ENCODE measurements around the gene TBC1D16. TPM values are rescaled to one million over a fixed set of nuclear protein-coding genes. Genes with fewer than 3 reads are reported as not detected.

The TBC1D16 gene
- total and polyA plus RNA-seq, 5 donors from 2014 or later: 0.06 to 0.72 (median 0.13) TPM

- Mint-ChIP-seq H3K36me3 (no peaks in the 10 kb centered on the region), H3K4me3 (peak overlapping the region in 1 of 4 donors; percentile 54), H3K27ac (peak overlapping the region in 1 of 3 donors; percentile 60), H3K9me3 (no peaks in the 10 kb centered on the region), H3K27me3 (peaks cover 1% of the 10 kb centered on the region), H3K4me1 (peaks cover 0 to 4% (median 0%) of the 10 kb centered on the region in 4 donors)
- DNase-seq: peak in 1 of 3 donors; percentile 73
- no peaks in the 10 kb centered on the region for H3K27me3 ChIP-seq (ENCODE audit: control insufficient read depth, insufficient read depth, low read length)
- H3K27ac ChIP-seq (ENCODE audit: insufficient read depth, low read length, poor library complexity, severe bottlenecking): no peak overlapping the region
- no peaks in the 10 kb centered on the region for H3K36me3 ChIP-seq (ENCODE audit: control insufficient read depth, insufficient read depth, low read length)
- no peak overlapping the region for H3K4me3 ChIP-seq (ENCODE audit: low read depth, low read length)
- H3K4me1 ChIP-seq (ENCODE audit: control insufficient read depth, insufficient read depth, low read length, poor library complexity, severe bottlenecking): no peaks in the 10 kb centered on the region
- no peaks in the 10 kb centered on the region for H3K9me3 ChIP-seq (ENCODE audit: control insufficient read depth in 2 of 2, low read length in 2 of 2)
- ATAC-seq (ENCODE audit: low read depth in 2 of 2): peak in 1 of 2 donors; percentile 43
Measured at GRCh38 chr17:79921411-79922115, 114.1 kb downstream of the TBC1D16 start.

GRCh38 chr17:79920751-79921410 lies 114.8 kb downstream of the TBC1D16 start:
- Mint-ChIP-seq H3K27me3 (peaks cover 4% of the 10 kb centered on the region), H3K36me3 (no peaks in the 10 kb centered on the region), H3K9me3 (no peaks in the 10 kb centered on the region), H3K4me3 (no peak overlapping the region), H3K27ac (no peak overlapping the region), H3K4me1 (peaks cover 0 to 4% (median 0%) of the 10 kb centered on the region in 4 donors)
- no peaks in the 10 kb centered on the region for H3K27me3 ChIP-seq (ENCODE audit: control insufficient read depth, insufficient read depth, low read length)
- H3K4me1 ChIP-seq (ENCODE audit: control insufficient read depth, insufficient read depth, low read length, poor library complexity, severe bottlenecking): no peaks in the 10 kb centered on the region
- no peak overlapping the region for H3K4me3 ChIP-seq (ENCODE audit: low read depth, low read length)
- H3K36me3 ChIP-seq (ENCODE audit: control insufficient read depth, insufficient read depth, low read length): no peaks in the 10 kb centered on the region
- no peak for ATAC-seq (ENCODE audit: low read depth in 2 of 2)
- no peaks in the 10 kb centered on the region for H3K9me3 ChIP-seq (ENCODE audit: control insufficient read depth in 2 of 2, low read length in 2 of 2)
- no peak for DNase-seq
- H3K27ac ChIP-seq (ENCODE audit: insufficient read depth, low read length, poor library complexity, severe bottlenecking): no peak overlapping the region

- Histone ChIP-seq H3K4me1 (ENCODE audit: control insufficient read depth, insufficient read depth, low read length, poor library complexity, severe bottlenecking) (no peaks in the 10 kb centered on the region), H3K4me3 (ENCODE audit: low read depth, low read length) (no peak overlapping the region), H3K9me3 (ENCODE audit: control insufficient read depth in 2 of 2, low read length in 2 of 2) (no peaks in the 10 kb centered on the region), H3K27ac (ENCODE audit: insufficient read depth, low read length, poor library complexity, severe bottlenecking) (no peak overlapping the region), H3K27me3 (ENCODE audit: control insufficient read depth, insufficient read depth, low read length) (no peaks in the 10 kb centered on the region), H3K36me3 (ENCODE audit: control insufficient read depth, insufficient read depth, low read length) (no peaks in the 10 kb centered on the region)
- peaks cover 4% of the 10 kb centered on the region for H3K27me3 Mint-ChIP-seq
- peak overlapping the region in 1 of 3 donors; percentile 12 for H3K27ac Mint-ChIP-seq
- peaks cover 0 to 4% (median 0%) of the 10 kb centered on the region in 4 donors for H3K4me1 Mint-ChIP-seq
- no peak for ATAC-seq (ENCODE audit: low read depth in 2 of 2)
- H3K36me3 Mint-ChIP-seq: no peaks in the 10 kb centered on the region
- no peak overlapping the region for H3K4me3 Mint-ChIP-seq
- no peaks in the 10 kb centered on the region for H3K9me3 Mint-ChIP-seq
- DNase-seq: no peak
Measured at GRCh38 chr17:79919862-79920720, 115.6 kb downstream of the TBC1D16 start.

- Mint-ChIP-seq H3K4me3 (no peak overlapping the region), H3K36me3 (no peaks in the 10 kb centered on the region), H3K27me3 (peaks cover 4% of the 10 kb centered on the region), H3K9me3 (no peaks in the 10 kb centered on the region), H3K27ac (no peak overlapping the region), H3K4me1 (peaks cover 0 to 4% (median 0%) of the 10 kb centered on the region in 4 donors)
- H3K36me3 ChIP-seq (ENCODE audit: control insufficient read depth, insufficient read depth, low read length): no peaks in the 10 kb centered on the region
- DNase-seq (no peak), ATAC-seq (ENCODE audit: low read depth in 2 of 2) (no peak)
- no peak overlapping the region for H3K4me3 ChIP-seq (ENCODE audit: low read depth, low read length)
- no peaks in the 10 kb centered on the region for H3K4me1 ChIP-seq (ENCODE audit: control insufficient read depth, insufficient read depth, low read length, poor library complexity, severe bottlenecking)
- no peaks in the 10 kb centered on the region for H3K27me3 ChIP-seq (ENCODE audit: control insufficient read depth, insufficient read depth, low read length)
- no peak overlapping the region for H3K27ac ChIP-seq (ENCODE audit: insufficient read depth, low read length, poor library complexity, severe bottlenecking)
- H3K9me3 ChIP-seq (ENCODE audit: control insufficient read depth in 2 of 2, low read length in 2 of 2): no peaks in the 10 kb centered on the region
Measured at GRCh38 chr17:79919164-79919585, 116.5 kb downstream of the TBC1D16 start.

GRCh38 chr17:79918581-79919163 lies 117.0 kb downstream of the TBC1D16 start:
- DNase-seq (no peak), ATAC-seq (ENCODE audit: low read depth in 2 of 2) (no peak)
- H3K36me3 ChIP-seq (ENCODE audit: control insufficient read depth, insufficient read depth, low read length): no peaks in the 10 kb centered on the region
- Mint-ChIP-seq H3K27ac (no peak overlapping the region), H3K9me3 (no peaks in the 10 kb centered on the region), H3K36me3 (no peaks in the 10 kb centered on the region), H3K4me3 (no peak overlapping the region), H3K4me1 (peaks cover 0 to 4% (median 0%) of the 10 kb centered on the region in 4 donors), H3K27me3 (peaks cover 4% of the 10 kb centered on the region)
- no peaks in the 10 kb centered on the region for H3K27me3 ChIP-seq (ENCODE audit: control insufficient read depth, insufficient read depth, low read length)
- H3K4me3 ChIP-seq (ENCODE audit: low read depth, low read length): no peak overlapping the region
- H3K27ac ChIP-seq (ENCODE audit: insufficient read depth, low read length, poor library complexity, severe bottlenecking): no peak overlapping the region
- H3K4me1 ChIP-seq (ENCODE audit: control insufficient read depth, insufficient read depth, low read length, poor library complexity, severe bottlenecking): no peaks in the 10 kb centered on the region
- H3K9me3 ChIP-seq (ENCODE audit: control insufficient read depth in 2 of 2, low read length in 2 of 2): no peaks in the 10 kb centered on the region

- no peaks in the 10 kb centered on the region for H3K4me1 ChIP-seq (ENCODE audit: control insufficient read depth, insufficient read depth, low read length, poor library complexity, severe bottlenecking)
- Mint-ChIP-seq H3K36me3 (no peaks in the 10 kb centered on the region), H3K9me3 (no peaks in the 10 kb centered on the region), H3K4me3 (no peak overlapping the region), H3K4me1 (peaks cover 0 to 4% (median 0%) of the 10 kb centered on the region in 4 donors), H3K27ac (no peak overlapping the region), H3K27me3 (peaks cover 4% of the 10 kb centered on the region)
- H3K9me3 ChIP-seq (ENCODE audit: control insufficient read depth in 2 of 2, low read length in 2 of 2): no peaks in the 10 kb centered on the region
- no peaks in the 10 kb centered on the region for H3K27me3 ChIP-seq (ENCODE audit: control insufficient read depth, insufficient read depth, low read length)
- H3K27ac ChIP-seq (ENCODE audit: insufficient read depth, low read length, poor library complexity, severe bottlenecking): no peak overlapping the region
- ATAC-seq (ENCODE audit: low read depth in 2 of 2): no peak
- no peak for DNase-seq
- H3K4me3 ChIP-seq (ENCODE audit: low read depth, low read length): no peak overlapping the region
- H3K36me3 ChIP-seq (ENCODE audit: control insufficient read depth, insufficient read depth, low read length): no peaks in the 10 kb centered on the region
Measured at GRCh38 chr17:79917902-79918484, 117.7 kb downstream of the TBC1D16 start.

Measured in CD4-positive, CD25-positive, alpha-beta regulatory T cell (primary cell).